ENCODE results near the gene HDGF.
A peak's percentile ranks its signal among the peaks of the same experiment; 100 is the strongest.

GRCh38 chr1:156727926-156728598 is 23.4 kb downstream of the HDGF start, which contains the start of gene METTL25B:
- no peak for TF ChIP-seq TAF1 (conservative IDR thresholded peaks at IDR 0.05)
- TF ChIP-seq CTCF (IDR thresholded peaks at IDR 0.05; ENCODE audit: low read depth, low read length, missing input control) = no peak
- no peak for TF ChIP-seq RAD21 (IDR thresholded peaks at IDR 0.05)
- no peak for TF ChIP-seq REST (IDR thresholded peaks at IDR 0.05)
- TF ChIP-seq RXRA (IDR thresholded peaks at IDR 0.05) = no peak
- no peak for TF ChIP-seq YY1 (IDR thresholded peaks at IDR 0.05)
- no peak for TF ChIP-seq SP1 (IDR thresholded peaks at IDR 0.05)
- no peak for TF ChIP-seq MAX (IDR thresholded peaks at IDR 0.05)
- no peak for TF ChIP-seq ZBTB33 (IDR thresholded peaks at IDR 0.05)
- TF ChIP-seq GABPA (IDR thresholded peaks at IDR 0.05 in 1 of 2, conservative IDR thresholded peaks at IDR 0.05 in 1 of 2) = peak; percentile 81 to 93
- no peak for TF ChIP-seq EGR1 (IDR thresholded peaks at IDR 0.05; ENCODE audit: low read depth in 2 of 2)
